SK-N-SH (cell line): ENCODE measurements around the gene CENPP. TPM values are rescaled to one million over a fixed set of nuclear protein-coding genes. Genes with fewer than 3 reads are reported as not detected.

Experiments used
- CTCF ChIA-PET: fragments of 300-600, 350-600 bp; formaldehyde crosslinking; extraction: SDS; loops from one replicate; lab custom pipeline; 2021; lab: Yijun Ruan, JAX
- POLR2A ChIA-PET: fragments of 350-600 bp; sonication (Branson Sonifier 250); formaldehyde crosslinking; extraction: SDS; loops from one replicate; lab custom pipeline; 2020; ENCODE audit warnings: antibody characterized with exemption, inconsistent platforms; lab: Yijun Ruan, JAX
- DNase-seq: peaks from one replicate; pipeline ENCODE4 v3.0.0; 2012
- H2AFZ ChIP-seq: fragments of 200-600 bp; sonication (generic); 2 replicates; pipeline ENCODE4 v1.8.1; 2016; ENCODE audit warnings: antibody characterized with exemption, mild to moderate bottlenecking, low read depth
- H3F3A ChIP-seq: fragments of 200-600 bp; sonication (generic); replicated peaks from 2 replicates; pipeline ENCODE3; 2016; ENCODE audit warnings: antibody characterized with exemption, mild to moderate bottlenecking; ENCODE audit not compliant: insufficient read depth
- H3K27ac ChIP-seq, 2 experiments: fragments of 200-500 bp in 1 of 2; fragments of 200-600 bp in 1 of 2; sonication (Bioruptor generic) in 1 of 2; sonication (generic), shearing (Covaris generic) in 1 of 2; 2 replicates each; pipeline versions ENCODE4 v1.5.1 to v1.6.1; 2014 to 2016; ENCODE audit warnings: low read depth in 2 of 2, inconsistent platforms in 1 of 2, low read length in 1 of 2, mild to moderate bottlenecking in 1 of 2, mixed read lengths in 1 of 2
- H3K27me3 ChIP-seq: fragments of 200-600 bp; sonication (generic), shearing (Covaris generic); 2 replicates; pipeline ENCODE4 v1.6.1; 2016; ENCODE audit warnings: mixed run types; ENCODE audit not compliant: insufficient read depth
- H3K36me3 ChIP-seq, 2 experiments: fragments of 200-500 bp in 1 of 2; fragments of 200-600 bp in 1 of 2; sonication (Bioruptor generic) in 1 of 2; sonication (generic) in 1 of 2; replicated peaks in 1 of 2; 2 replicates each; pipeline versions ENCODE3 to v1.5.1; 2014 to 2016; ENCODE audit warnings: low read length in 1 of 2, mild to moderate bottlenecking in 1 of 2; ENCODE audit not compliant: insufficient read depth in 2 of 2, control insufficient read depth in 1 of 2
- H3K4me1 ChIP-seq, 2 experiments: fragments of 200-500 bp in 1 of 2; fragments of 200-600 bp in 1 of 2; sonication (Bioruptor generic) in 1 of 2; sonication (generic), shearing (Covaris generic) in 1 of 2; 2 replicates each; pipeline versions ENCODE4 v1.5.1 to v1.6.1; 2014 to 2016; ENCODE audit warnings: low read depth in 1 of 2, low read length in 1 of 2, mixed run types in 1 of 2; ENCODE audit not compliant: insufficient read depth in 2 of 2, control insufficient read depth in 1 of 2
- H3K4me2 ChIP-seq: fragments of 200-600 bp; sonication (generic), shearing (Covaris generic); 2 replicates; pipeline ENCODE4 v1.6.1; 2017; ENCODE audit warnings: mixed run types
- H3K4me3 ChIP-seq, 2 experiments: fragments of 200-500 bp in 1 of 2; fragments of 200-600 bp in 1 of 2; sonication (Bioruptor generic) in 1 of 2; sonication (generic), shearing (Covaris generic) in 1 of 2; 2 replicates each; pipeline versions ENCODE4 v1.5.1 to v1.8.1; 2014 to 2016; ENCODE audit warnings: low read depth in 2 of 2, inconsistent platforms in 1 of 2, low read length in 1 of 2, mild to moderate bottlenecking in 1 of 2, mixed read lengths in 1 of 2, moderate library complexity in 1 of 2
- H3K79me2 ChIP-seq: fragments of 200-600 bp; sonication (generic); 2 replicates; pipeline ENCODE4 v1.8.1; 2017; ENCODE audit warnings: mild to moderate bottlenecking; ENCODE audit not compliant: insufficient read depth
- H3K9ac ChIP-seq: fragments of 200-600 bp; sonication (generic); 2 replicates; pipeline ENCODE4 v1.6.1; 2017; ENCODE audit warnings: mixed run types
- H3K9me2 ChIP-seq: fragments of 200-600 bp; sonication (generic); 2 replicates; pipeline ENCODE4 v1.6.1; 2017; ENCODE audit warnings: mixed run types
- H3K9me3 ChIP-seq: fragments of 200-600 bp; sonication (generic); 2 replicates; pipeline ENCODE4 v1.6.1; 2017; ENCODE audit warnings: mixed run types, mild to moderate bottlenecking, moderate library complexity
- H4K20me1 ChIP-seq: fragments of 200-600 bp; sonication (generic); 2 replicates; pipeline ENCODE4 v1.6.1; 2017; ENCODE audit warnings: mild to moderate bottlenecking, mixed run types; ENCODE audit not compliant: insufficient read depth
- CHD2 ChIP-seq: fragments of 150-350 bp; IDR thresholded peaks from 2 replicates; pipeline ENCODE4 v1.6.1; 2018; ENCODE audit warnings: low read length; ENCODE audit not compliant: partially characterized antibody
- EZH2phosphoT487 ChIP-seq: fragments of 200-600 bp; sonication (generic); IDR thresholded peaks from 2 replicates; pipeline ENCODE4 v1.6.1; 2017; ENCODE audit warnings: low read depth, mixed run types, mild to moderate bottlenecking, antibody characterized with exemption, moderate library complexity, borderline replicate concordance
- FOSL2 ChIP-seq: IDR thresholded peaks from 2 replicates; pipeline ENCODE4 v1.4.0; 2012; ENCODE audit warnings: low read depth, mild to moderate bottlenecking, moderate library complexity, borderline replicate concordance
- GATA2 ChIP-seq: sonication (generic); formaldehyde crosslinking; IDR thresholded peaks from 2 replicates; pipeline ENCODE4 v1.5.0; 2020; ENCODE audit warnings: mild to moderate bottlenecking, missing genetic modification reagents
- IRF3 ChIP-seq: fragments of 150-350 bp; IDR thresholded peaks from 2 replicates; pipeline ENCODE4 v1.6.1; 2016; ENCODE audit warnings: mild to moderate bottlenecking, low read depth, low read length
- JUND ChIP-seq: IDR thresholded peaks from 2 replicates; pipeline ENCODE4 v1.4.0; 2012
- MXI1 ChIP-seq: IDR thresholded peaks from 2 replicates; pipeline ENCODE4 v1.6.1; 2012; ENCODE audit warnings: mild to moderate bottlenecking, low read depth, low read length, improper control_type of control experiment
- NFIC ChIP-seq: IDR thresholded peaks from 2 replicates; pipeline ENCODE4 v1.4.0; 2012; ENCODE audit warnings: borderline replicate concordance
- POLR2AphosphoS5 ChIP-seq: IDR thresholded peaks from 2 replicates; pipeline ENCODE4 v1.6.1; 2012; ENCODE audit warnings: low read depth, low read length
- SIN3A ChIP-seq: IDR thresholded peaks from 2 replicates; pipeline ENCODE4 v1.6.1; 2012; ENCODE audit warnings: low read depth, mild to moderate bottlenecking, low read length, moderate library complexity, borderline replicate concordance
- TCF12 ChIP-seq: IDR thresholded peaks from 2 replicates; pipeline ENCODE4 v1.4.0; 2012
- ZBTB33 ChIP-seq: IDR thresholded peaks from 2 replicates; pipeline ENCODE4 v1.4.0; 2012; ENCODE audit warnings: low read depth, borderline replicate concordance
- WGBS: methylation state at CpG from one replicate; pipeline ENCODE4 v1.1.6; 2017; ENCODE audit warnings: low lambda C conversion rate; 5-methylcytosine and 5-hydroxymethylcytosine counted together
- polyA plus RNA-seq, 3 experiments: library from polyadenylated mRNA; depleted of rRNA; stranded (reverse); fragments of >200 nt; gene quantifications; 2 replicates each; pipeline ENCODE4 v1.2.3, GENCODE V29; 2012
- TF ChIP-seq, protein P1 (sequence below): IDR thresholded peaks from 2 replicates; pipeline ENCODE4; 2012

Gene CENPP
- polyA plus RNA-seq, 1 of the 3 experiments (the other 2 are of a cell fraction): 1.3 TPM

GRCh38 chr9:92657296-92658094 lies 331.7 kb downstream of the CENPP start:
- Histone ChIP-seq H3K9ac (no peak overlapping the region), H3K9me2 (no peaks in the 10 kb centered on the region), H3K4me2 (no peak overlapping the region), H3K36me3 (peaks cover 0 to 29% of the 10 kb centered on the region in 2 experiments), H3F3A (no peaks in the 10 kb centered on the region), H3K4me1 (peaks cover 0 to 5% of the 10 kb centered on the region in 2 experiments; a peak in 2 of 4 replicates), H3K27ac (no peak overlapping the region), H3K79me2 (peaks cover 72% of the 10 kb centered on the region), H3K4me3 (no peak overlapping the region), H2AFZ (no peak overlapping the region), H4K20me1 (peaks cover 14% of the 10 kb centered on the region), H3K9me3 (no peaks in the 10 kb centered on the region), H3K27me3 (no peaks in the 10 kb centered on the region)
- DNase-seq: no peak
- ChIA-PET POLR2A (no interaction called here), CTCF (interaction anchor here (1.0 to 1.4 kb wide), 3 partner anchors 9 to 517 kb away, joined by 3 to 4 read pairs (median 3); no protein-coding TSS in a partner anchor)
- WGBS: 92% methylated on average over 16 of the region's 17 CpGs
- TF ChIP-seq, protein P1, sequence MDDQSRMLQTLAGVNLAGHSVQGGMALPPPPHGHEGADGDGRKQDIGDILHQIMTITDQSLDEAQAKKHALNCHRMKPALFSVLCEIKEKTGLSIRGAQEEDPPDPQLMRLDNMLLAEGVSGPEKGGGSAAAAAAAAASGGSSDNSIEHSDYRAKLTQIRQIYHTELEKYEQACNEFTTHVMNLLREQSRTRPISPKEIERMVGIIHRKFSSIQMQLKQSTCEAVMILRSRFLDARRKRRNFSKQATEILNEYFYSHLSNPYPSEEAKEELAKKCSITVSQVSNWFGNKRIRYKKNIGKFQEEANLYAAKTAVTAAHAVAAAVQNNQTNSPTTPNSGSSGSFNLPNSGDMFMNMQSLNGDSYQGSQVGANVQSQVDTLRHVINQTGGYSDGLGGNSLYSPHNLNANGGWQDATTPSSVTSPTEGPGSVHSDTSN: no peak
- TF ChIP-seq NFIC (no peak), TCF12 (no peak)

GRCh38 chr9:92658176-92658575 lies 332.4 kb downstream of the CENPP start:
- peaks cover 0 to 35% of the 10 kb centered on the region in 2 experiments for H3K36me3 ChIP-seq
- no peaks in the 10 kb centered on the region for H3F3A ChIP-seq
- no peaks in the 10 kb centered on the region for H3K9me3 ChIP-seq
- DNase-seq: no peak
- 96% methylated on average over 3 of the region's 7 CpGs for WGBS
- H2AFZ ChIP-seq: no peak overlapping the region
- peaks cover 0 to 5% of the 10 kb centered on the region in 2 experiments; a peak in 2 of 4 replicates for H3K4me1 ChIP-seq
- H3K27ac ChIP-seq: no peak overlapping the region; a peak in 1 of 4 replicates
- no peaks in the 10 kb centered on the region for H3K9me2 ChIP-seq
- POLR2A ChIA-PET: no interaction called here
- H3K4me3 ChIP-seq: no peak overlapping the region
- no peaks in the 10 kb centered on the region for H3K27me3 ChIP-seq
- H4K20me1 ChIP-seq: peaks cover 14% of the 10 kb centered on the region
- no peak overlapping the region for H3K4me2 ChIP-seq
- no peak overlapping the region for H3K9ac ChIP-seq
- CTCF ChIA-PET: interaction anchor here (1.0 to 1.4 kb wide), 3 partner anchors 10 to 518 kb away, joined by 3 to 4 read pairs (median 3); no protein-coding TSS in a partner anchor
- peaks cover 75% of the 10 kb centered on the region for H3K79me2 ChIP-seq
- TF ChIP-seq JUND (no peak), ZBTB33 (no peak), POLR2AphosphoS5 (no peak), SIN3A (no peak), FOSL2 (no peak), TCF12 (no peak), GATA2 (CRISPR knock-in tag) (no peak), IRF3 (no peak), EZH2phosphoT487 (no peak), CHD2 (no peak), MXI1 (no peak)
